Lower leg skin (tissue), 3 donors: ENCODE data around the gene IDH3A.

Source experiments
- CTCF ChIP-seq, 3 donors: fragments of 450-650 bp; IDR thresholded peaks; one replicate each; pipeline ENCODE4 v1.5.1; 2016; ENCODE audit warnings: antibody characterized with exemption in 3 of 3, mild to moderate bottlenecking in 3 of 3, moderate library complexity in 2 of 3
- POLR2A ChIP-seq, 2 donors: fragments of 450-650 bp; IDR thresholded peaks; one replicate each; pipeline ENCODE4 v1.6.1; 2016 to 2017; ENCODE audit warnings: antibody characterized with exemption in 2 of 2, mild to moderate bottlenecking in 1 of 2, moderate library complexity in 1 of 2

DNA sequence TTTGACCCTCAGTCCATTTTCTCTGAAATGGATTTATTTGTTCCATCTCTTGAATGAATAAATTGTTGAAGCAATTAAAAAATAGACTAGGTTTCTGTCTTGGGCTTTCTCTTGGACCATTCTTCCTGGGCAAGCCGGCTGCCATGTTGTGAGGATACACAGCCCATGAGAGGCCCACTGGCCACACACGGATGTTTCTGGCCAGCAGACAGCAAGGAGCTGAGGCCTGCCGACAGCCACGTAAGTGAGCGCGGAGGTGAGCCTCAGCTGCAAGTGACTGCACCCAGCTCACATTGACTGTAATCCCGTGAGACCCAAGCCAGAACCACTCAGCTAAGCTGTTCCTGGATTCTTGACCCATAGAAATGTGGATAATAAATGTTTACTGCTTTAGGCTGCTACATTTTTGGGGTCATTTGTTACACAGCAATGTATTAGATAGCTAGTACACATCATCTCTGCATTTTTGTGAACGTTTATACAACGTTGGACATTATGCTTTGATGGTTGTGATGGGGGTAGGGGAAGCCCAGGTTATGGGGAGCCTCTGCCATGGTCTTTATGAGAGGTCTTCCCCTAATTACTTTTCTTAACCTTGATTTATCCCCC, 22.8 kb downstream of the IDH3A start:
- TF ChIP-seq POLR2A (IDR thresholded peaks at IDR 0.05) (no peak), CTCF (IDR thresholded peaks at IDR 0.05) (no peak)
